ENCODE data around the gene CDC42BPB.

CDC42BPB gene

GRCh38 chr14:102908766-102909455 is 148.4 kb downstream of the CDC42BPB start:
- TF ChIP-seq YY1 (IDR thresholded peaks at IDR 0.05; ENCODE audit: insufficient read depth, insufficient read length) (no peak), SUZ12 (IDR thresholded peaks at IDR 0.05; ENCODE audit: extremely low read depth, insufficient read depth, insufficient read length) (no peak)
- H3K9ac ChIP-seq (ENCODE audit: insufficient read length, low read depth): no peak overlapping the region
- H3K4me3 ChIP-seq (ENCODE audit: insufficient read length, low read depth): no peak overlapping the region
- peaks cover 4% of the 10 kb centered on the region for H3K4me1 ChIP-seq (ENCODE audit: insufficient read depth, insufficient read length)
- H3K9me3 ChIP-seq (ENCODE audit: insufficient read depth, low read length): peaks cover 14% of the 10 kb centered on the region; the same call in 1 of the 2 replicates
- no peak for DNase-seq (ENCODE audit: low read depth, low spot score)
- no peaks in the 10 kb centered on the region for H3K27me3 ChIP-seq (ENCODE audit: insufficient read depth, insufficient read length)
- H3K36me3 ChIP-seq (ENCODE audit: insufficient read depth, insufficient read length, low read length): peaks cover 34% of the 10 kb centered on the region

GRCh38 chr14:102907980-102908730 is 149.2 kb downstream of the CDC42BPB start:
- Histone ChIP-seq H3K4me3 (ENCODE audit: insufficient read length, low read depth) (no peak overlapping the region), H3K27me3 (ENCODE audit: insufficient read depth, insufficient read length) (no peaks in the 10 kb centered on the region), H3K9ac (ENCODE audit: insufficient read length, low read depth) (no peak overlapping the region), H3K36me3 (ENCODE audit: insufficient read depth, insufficient read length, low read length) (peaks cover 41% of the 10 kb centered on the region), H3K9me3 (ENCODE audit: insufficient read depth, low read length) (peaks cover 14% of the 10 kb centered on the region; the same call in 1 of the 2 replicates), H3K4me1 (ENCODE audit: insufficient read depth, insufficient read length) (no peaks in the 10 kb centered on the region)
- no peak for DNase-seq (ENCODE audit: low read depth, low spot score)
- TF ChIP-seq YY1 (IDR thresholded peaks at IDR 0.05; ENCODE audit: insufficient read depth, insufficient read length) (no peak), SUZ12 (IDR thresholded peaks at IDR 0.05; ENCODE audit: extremely low read depth, insufficient read depth, insufficient read length) (no peak), ZNF274 (IDR thresholded peaks at IDR 0.05; ENCODE audit: low read depth, low read length) (no peak)

GRCh38 chr14:102907303-102907844 is 150.0 kb downstream of the CDC42BPB start:
- peaks cover 14% of the 10 kb centered on the region; the same call in 1 of the 2 replicates for H3K9me3 ChIP-seq (ENCODE audit: insufficient read depth, low read length)
- TF ChIP-seq ZNF274 (IDR thresholded peaks at IDR 0.05; ENCODE audit: low read depth, low read length) (no peak), YY1 (IDR thresholded peaks at IDR 0.05; ENCODE audit: insufficient read depth, insufficient read length) (no peak), SUZ12 (IDR thresholded peaks at IDR 0.05; ENCODE audit: extremely low read depth, insufficient read depth, insufficient read length) (no peak)
- H3K4me1 ChIP-seq (ENCODE audit: insufficient read depth, insufficient read length): peaks cover 2% of the 10 kb centered on the region
- H3K36me3 ChIP-seq (ENCODE audit: insufficient read depth, insufficient read length, low read length): peaks cover 47% of the 10 kb centered on the region
- no peak overlapping the region for H3K4me3 ChIP-seq (ENCODE audit: insufficient read length, low read depth)
- no peak overlapping the region for H3K9ac ChIP-seq (ENCODE audit: insufficient read length, low read depth)
- H3K27me3 ChIP-seq (ENCODE audit: insufficient read depth, insufficient read length): no peaks in the 10 kb centered on the region
- no peak for DNase-seq (ENCODE audit: low read depth, low spot score)

GRCh38 chr14:102906616-102907302 is 150.6 kb downstream of the CDC42BPB start:
- Histone ChIP-seq H3K9ac (ENCODE audit: insufficient read length, low read depth) (no peak overlapping the region), H3K36me3 (ENCODE audit: insufficient read depth, insufficient read length, low read length) (peaks cover 45% of the 10 kb centered on the region), H3K4me3 (ENCODE audit: insufficient read length, low read depth) (no peak overlapping the region), H3K4me1 (ENCODE audit: insufficient read depth, insufficient read length) (peaks cover 2% of the 10 kb centered on the region), H3K9me3 (ENCODE audit: insufficient read depth, low read length) (peaks cover 14% of the 10 kb centered on the region; the same call in 1 of the 2 replicates), H3K27me3 (ENCODE audit: insufficient read depth, insufficient read length) (no peaks in the 10 kb centered on the region)
- TF ChIP-seq SUZ12 (IDR thresholded peaks at IDR 0.05; ENCODE audit: extremely low read depth, insufficient read depth, insufficient read length): no peak
- no peak for TF ChIP-seq ZNF274 (IDR thresholded peaks at IDR 0.05; ENCODE audit: low read depth, low read length)
- TF ChIP-seq YY1 (IDR thresholded peaks at IDR 0.05; ENCODE audit: insufficient read depth, insufficient read length): no peak
- DNase-seq (ENCODE audit: low read depth, low spot score): no peak

- no peak for TF ChIP-seq SUZ12 (IDR thresholded peaks at IDR 0.05; ENCODE audit: extremely low read depth, insufficient read depth, insufficient read length)
- TF ChIP-seq ZNF274 (IDR thresholded peaks at IDR 0.05; ENCODE audit: low read depth, low read length): no peak
- no peak for TF ChIP-seq YY1 (IDR thresholded peaks at IDR 0.05; ENCODE audit: insufficient read depth, insufficient read length)
Measured at GRCh38 chr14:102905116-102906108, 151.9 kb downstream of the CDC42BPB start.

GRCh38 chr14:102903889-102904512 is 153.3 kb downstream of the CDC42BPB start:
- H3K4me1 ChIP-seq (ENCODE audit: insufficient read depth, insufficient read length): peaks cover 2% of the 10 kb centered on the region
- DNase-seq (ENCODE audit: low read depth, low spot score): no peak
- no peak overlapping the region for H3K4me3 ChIP-seq (ENCODE audit: insufficient read length, low read depth)
- H3K9me3 ChIP-seq (ENCODE audit: insufficient read depth, low read length): peaks cover 14% of the 10 kb centered on the region; the same call in 1 of the 2 replicates
- TF ChIP-seq ZNF274 (IDR thresholded peaks at IDR 0.05; ENCODE audit: low read depth, low read length): no peak
- H3K27me3 ChIP-seq (ENCODE audit: insufficient read depth, insufficient read length): no peaks in the 10 kb centered on the region
- peaks cover 50% of the 10 kb centered on the region for H3K36me3 ChIP-seq (ENCODE audit: insufficient read depth, insufficient read length, low read length)
- no peak overlapping the region for H3K9ac ChIP-seq (ENCODE audit: insufficient read length, low read depth)

More at GRCh38 chr14:102905116-102906108, 151.9 kb downstream of the CDC42BPB start:
- Histone ChIP-seq H3K27me3 (ENCODE audit: insufficient read depth, insufficient read length) (no peaks in the 10 kb centered on the region), H3K4me3 (ENCODE audit: insufficient read length, low read depth) (no peak overlapping the region), H3K36me3 (ENCODE audit: insufficient read depth, insufficient read length, low read length) (peaks cover 48% of the 10 kb centered on the region), H3K9ac (ENCODE audit: insufficient read length, low read depth) (no peak overlapping the region), H3K9me3 (ENCODE audit: insufficient read depth, low read length) (peaks cover 14% of the 10 kb centered on the region; the same call in 1 of the 2 replicates), H3K4me1 (ENCODE audit: insufficient read depth, insufficient read length) (peaks cover 2% of the 10 kb centered on the region)
- no peak for DNase-seq (ENCODE audit: low read depth, low spot score)

All from NT2/D1 (cell line).